Thyroid gland (tissue), 4 donors: Measurements from ENCODE around the gene ARMH4.

Experiments
- POLR2A ChIP-seq, 2 donors: fragments of 450-650 bp; IDR thresholded peaks; one replicate each; pipeline ENCODE4 v1.6.1; 2017; ENCODE audit warnings: antibody characterized with exemption in 2 of 2, mild to moderate bottlenecking in 2 of 2, moderate library complexity in 1 of 2
- TF ChIP-seq, protein P1 (sequence below), 6 experiments: fragments of 200-600 bp in 3 of 6; fragments of 450-650 bp in 3 of 6; sonication (generic) in 3 of 6; IDR thresholded peaks; one replicate each; pipeline ENCODE4 v1.5.1; 2016 to 2019; ENCODE audit warnings: antibody characterized with exemption in 6 of 6, mild to moderate bottlenecking in 2 of 6, inconsistent platforms in 1 of 6, moderate library complexity in 1 of 6

DNA sequence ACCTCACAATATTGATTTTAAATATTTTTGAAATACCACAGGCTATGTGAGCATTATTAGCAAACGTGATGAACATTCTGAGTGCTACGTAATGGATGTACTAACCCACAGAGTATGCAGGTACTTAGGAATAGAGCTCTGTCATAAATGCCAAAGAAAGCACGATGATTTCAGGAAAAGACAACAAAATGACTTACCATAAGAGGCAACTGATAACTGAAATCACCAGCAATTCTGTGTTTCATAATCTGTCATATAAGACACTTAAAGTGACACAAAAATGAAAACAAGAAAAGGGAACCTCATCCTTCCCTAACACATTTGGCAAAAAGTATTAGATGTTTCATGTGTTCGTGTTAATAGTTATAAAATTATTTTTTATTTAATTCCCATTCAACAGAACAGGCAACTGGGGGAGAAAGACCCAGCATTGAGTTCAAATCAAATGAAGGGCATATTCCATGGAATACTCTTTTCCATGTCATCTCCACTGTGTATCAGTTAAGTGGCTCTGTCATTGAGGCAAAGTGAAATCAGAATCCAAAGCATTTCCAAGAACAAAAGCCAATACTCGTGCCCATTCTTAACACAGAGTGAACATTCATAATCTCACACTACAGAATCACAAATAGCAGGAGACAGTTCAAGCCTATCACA is 30.4 kb downstream of the ARMH4 start:
- TF ChIP-seq, protein P1, sequence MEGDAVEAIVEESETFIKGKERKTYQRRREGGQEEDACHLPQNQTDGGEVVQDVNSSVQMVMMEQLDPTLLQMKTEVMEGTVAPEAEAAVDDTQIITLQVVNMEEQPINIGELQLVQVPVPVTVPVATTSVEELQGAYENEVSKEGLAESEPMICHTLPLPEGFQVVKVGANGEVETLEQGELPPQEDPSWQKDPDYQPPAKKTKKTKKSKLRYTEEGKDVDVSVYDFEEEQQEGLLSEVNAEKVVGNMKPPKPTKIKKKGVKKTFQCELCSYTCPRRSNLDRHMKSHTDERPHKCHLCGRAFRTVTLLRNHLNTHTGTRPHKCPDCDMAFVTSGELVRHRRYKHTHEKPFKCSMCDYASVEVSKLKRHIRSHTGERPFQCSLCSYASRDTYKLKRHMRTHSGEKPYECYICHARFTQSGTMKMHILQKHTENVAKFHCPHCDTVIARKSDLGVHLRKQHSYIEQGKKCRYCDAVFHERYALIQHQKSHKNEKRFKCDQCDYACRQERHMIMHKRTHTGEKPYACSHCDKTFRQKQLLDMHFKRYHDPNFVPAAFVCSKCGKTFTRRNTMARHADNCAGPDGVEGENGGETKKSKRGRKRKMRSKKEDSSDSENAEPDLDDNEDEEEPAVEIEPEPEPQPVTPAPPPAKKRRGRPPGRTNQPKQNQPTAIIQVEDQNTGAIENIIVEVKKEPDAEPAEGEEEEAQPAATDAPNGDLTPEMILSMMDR (IDR thresholded peaks at IDR 0.05): no peak
- TF ChIP-seq POLR2A (IDR thresholded peaks at IDR 0.05): no peak
